Ishikawa (cell line): ENCODE measurements around the gene C14orf132.

Source experiments
- NFIC ChIP-seq: IDR thresholded peaks from 2 replicates; pipeline ENCODE4 v1.6.1; 2012
- RAD21 ChIP-seq: IDR thresholded peaks from 2 replicates; pipeline ENCODE4 v1.6.1; 2012; ENCODE audit warnings: low read depth
- TAF1 ChIP-seq: IDR thresholded peaks from 2 replicates; pipeline ENCODE4 v1.6.1; 2012; ENCODE audit warnings: low read depth, mild to moderate bottlenecking
- YY1 ChIP-seq: IDR thresholded peaks from 2 replicates; pipeline ENCODE4 v1.6.1; 2012; ENCODE audit warnings: low read depth

- TF ChIP-seq RAD21, result no peak
- no peak for TF ChIP-seq TAF1
- no peak for TF ChIP-seq YY1
- TF ChIP-seq NFIC, result no peak
These were observed 27.8 kb downstream of the C14orf132 start for GRCh38 chr14:96066976-96067375.
